ENCODE data around the gene DHRSX.
"Not testable (repeated sequence)": the region's sequence is repeated elsewhere in the genome, so short reads cannot be mapped to it uniquely, and the experiment has no call there.

The DHRSX gene

DNA sequence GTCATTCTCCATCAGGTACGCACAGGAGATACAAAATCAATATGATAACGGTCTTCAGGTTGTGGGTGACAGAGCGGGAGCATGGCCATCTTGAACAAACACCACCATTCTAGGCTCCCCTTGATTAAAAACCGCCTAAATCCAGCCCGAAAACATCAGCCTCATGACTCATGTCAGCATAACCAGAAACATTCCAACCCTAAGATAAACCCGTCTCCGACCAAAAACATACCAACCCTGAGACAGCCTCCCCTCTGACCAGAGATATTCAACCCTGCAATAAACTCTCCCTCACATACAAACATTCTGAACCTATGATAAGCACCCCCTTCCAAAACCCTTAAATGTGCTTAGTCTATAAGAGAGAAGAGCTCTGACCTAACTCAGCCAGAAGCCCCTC lies 157.9 kb downstream of the DHRSX start:
- no peak for DNase-seq

DNA sequence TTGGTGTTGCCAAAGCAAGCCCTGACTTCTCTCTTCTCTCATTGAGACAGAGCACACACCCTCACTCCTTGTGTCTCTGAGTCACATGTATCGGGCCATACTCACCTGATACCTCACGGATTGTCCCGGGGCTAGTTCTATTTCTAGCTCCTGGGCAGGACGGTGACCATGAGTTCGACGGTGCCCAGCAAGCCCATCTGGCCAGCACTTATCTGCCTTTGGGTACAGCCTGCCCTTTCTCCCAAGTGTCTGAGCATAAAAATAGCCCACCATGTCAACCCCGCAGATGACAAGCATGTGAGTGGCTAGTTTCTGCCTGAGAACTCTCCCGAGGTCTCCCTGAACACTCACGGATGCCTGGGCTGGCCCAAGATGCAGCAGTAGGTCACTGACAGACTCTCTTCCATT lies 158.5 kb downstream of the DHRSX start:
- no peak for DNase-seq

DNA sequence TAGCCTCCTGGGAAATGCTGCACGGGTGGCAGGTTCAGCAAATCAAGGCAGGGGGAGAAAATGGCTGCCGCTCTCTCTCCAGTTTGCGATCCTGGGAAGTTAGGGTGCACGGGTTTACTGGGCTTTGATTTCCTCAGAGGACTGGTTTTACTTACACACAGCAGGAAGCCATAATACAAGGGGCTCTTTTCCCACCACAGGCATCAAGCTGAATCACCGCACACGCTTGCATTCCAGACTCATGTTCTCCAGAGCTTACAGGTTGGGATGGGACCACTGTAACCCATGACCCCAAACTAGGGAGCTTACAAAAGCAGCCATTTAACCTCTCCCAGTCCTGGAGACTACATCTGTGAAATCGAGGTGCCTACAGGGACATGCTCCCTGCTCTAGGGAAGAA lies 159.8 kb downstream of the DHRSX start:
- DNase-seq, result no peak

DNA sequence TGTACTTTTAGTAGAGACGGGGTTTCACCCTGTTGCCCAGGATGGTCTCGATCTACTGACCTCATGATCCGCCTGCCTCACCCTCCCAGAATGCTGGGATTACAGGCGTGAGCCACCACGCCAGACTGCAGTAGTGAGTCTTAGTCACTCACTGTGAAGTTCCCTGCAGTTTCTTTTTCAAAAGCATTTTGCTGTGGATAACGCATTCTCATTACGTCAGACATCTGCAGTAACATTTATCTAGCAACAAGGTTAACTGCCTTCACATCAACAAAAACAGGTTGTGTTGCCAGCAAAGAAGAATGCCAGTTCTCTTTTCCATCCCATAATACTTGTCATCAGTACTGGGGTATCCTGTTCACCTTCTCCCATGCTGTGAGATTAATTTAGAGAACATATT lies 164.6 kb downstream of the DHRSX start:
- no peak for DNase-seq

- DNase-seq, result no peak
These were observed 166.5 kb downstream of the DHRSX start for GRCh38 chrX:2334237-2334636.

- DNase-seq, result no peak
These were observed 168.5 kb downstream of the DHRSX start for GRCh38 chrX:2332252-2332651.

DNA sequence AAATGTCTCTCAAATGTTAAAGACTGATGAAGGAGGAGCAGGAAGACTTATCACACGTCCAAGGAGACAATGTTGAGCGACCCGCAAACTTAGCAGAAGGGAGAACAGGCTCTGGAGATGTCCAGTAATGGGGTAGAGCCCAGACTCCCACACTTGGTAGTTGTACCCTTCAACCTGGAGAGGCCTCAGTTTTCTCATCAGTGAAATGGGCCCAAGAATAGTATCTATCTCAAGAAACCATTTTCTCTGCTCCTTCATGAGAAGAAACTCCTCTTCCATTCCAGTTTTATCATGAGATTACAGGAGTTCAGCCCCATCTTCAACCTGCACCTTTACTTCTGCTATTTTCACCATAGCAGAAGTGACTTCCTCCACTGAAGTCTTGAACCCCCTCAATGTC lies 169.9 kb downstream of the DHRSX start:
- no peak for DNase-seq

DNA sequence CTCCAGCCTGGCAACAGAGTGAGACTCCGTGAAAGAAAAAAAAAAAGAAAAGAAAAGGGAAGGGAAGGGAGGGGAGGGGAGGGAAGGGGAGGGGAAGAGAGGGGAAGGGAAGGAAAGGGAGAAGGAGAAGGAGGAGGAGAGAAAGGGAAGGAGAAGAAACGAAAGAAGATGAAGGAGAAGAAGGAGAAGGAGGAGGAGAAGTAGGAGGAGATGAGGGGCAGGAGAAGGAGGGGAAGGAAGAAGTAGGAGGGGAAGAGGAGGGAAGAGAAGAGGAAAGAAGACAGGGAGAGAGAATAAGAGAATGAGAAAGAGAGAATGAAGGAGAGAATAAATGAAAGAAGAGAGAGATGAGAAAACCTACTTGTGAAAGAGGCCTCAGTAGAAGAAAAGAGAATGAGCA lies 170.3 kb downstream of the DHRSX start:
- no peak for DNase-seq

GRCh38 chrX:2327423-2327822 lies 173.4 kb downstream of the DHRSX start:
- DNase-seq, result no peak

DNA sequence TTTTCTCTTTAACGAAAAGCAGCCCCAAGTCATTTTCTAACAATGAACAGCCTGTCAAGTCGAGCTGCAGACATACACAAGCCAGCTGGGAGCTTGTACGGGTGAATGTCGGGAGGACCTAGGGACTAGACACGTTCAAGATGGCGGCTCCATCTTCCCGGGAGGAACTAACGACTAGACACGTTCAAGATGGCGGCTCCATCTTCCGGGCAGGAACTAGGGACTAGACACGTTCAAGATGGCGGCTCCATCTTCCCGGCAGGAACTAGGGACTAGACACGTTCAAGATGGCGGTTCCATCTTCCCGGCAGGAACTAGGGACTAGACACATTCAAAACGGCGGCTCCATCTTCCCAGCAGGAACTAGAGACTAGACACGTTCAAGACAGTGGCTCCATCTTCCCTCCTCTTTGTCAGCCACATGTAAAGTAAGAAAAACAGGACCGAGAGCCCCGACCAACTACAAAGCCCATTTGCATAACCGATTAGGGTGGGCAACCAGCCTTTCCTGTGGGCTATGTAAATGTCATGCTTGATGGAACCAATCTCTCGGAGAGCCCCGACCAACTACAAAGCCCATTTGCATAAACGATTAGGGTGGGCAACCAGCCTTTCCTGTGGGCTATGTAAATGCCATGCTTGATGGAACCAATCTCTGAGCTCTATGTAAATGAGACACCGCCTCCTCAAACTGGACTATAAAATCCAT lies 175.5 kb downstream of the DHRSX start:
- DNase-seq, result no peak

DNA sequence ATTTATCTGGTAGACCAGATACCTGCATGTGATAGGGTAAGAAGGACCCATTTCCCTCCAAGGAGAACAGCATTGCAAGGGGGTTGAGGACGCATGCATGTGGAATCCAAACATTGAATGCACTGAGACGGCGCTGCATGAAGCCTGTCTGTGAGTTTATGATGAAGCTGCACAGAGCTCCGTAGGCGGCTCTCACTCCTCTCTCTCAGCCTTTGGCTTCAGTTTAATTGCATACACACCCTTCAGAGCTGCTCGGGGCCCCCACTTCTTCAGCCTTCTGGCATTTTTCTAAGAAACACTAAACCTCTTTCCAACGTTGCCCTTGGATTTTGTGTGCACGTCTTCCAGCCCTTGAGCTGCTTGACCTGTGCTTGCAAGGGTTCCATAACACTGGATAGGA lies 176.6 kb downstream of the DHRSX start:
- DNase-seq, result no peak

DNA sequence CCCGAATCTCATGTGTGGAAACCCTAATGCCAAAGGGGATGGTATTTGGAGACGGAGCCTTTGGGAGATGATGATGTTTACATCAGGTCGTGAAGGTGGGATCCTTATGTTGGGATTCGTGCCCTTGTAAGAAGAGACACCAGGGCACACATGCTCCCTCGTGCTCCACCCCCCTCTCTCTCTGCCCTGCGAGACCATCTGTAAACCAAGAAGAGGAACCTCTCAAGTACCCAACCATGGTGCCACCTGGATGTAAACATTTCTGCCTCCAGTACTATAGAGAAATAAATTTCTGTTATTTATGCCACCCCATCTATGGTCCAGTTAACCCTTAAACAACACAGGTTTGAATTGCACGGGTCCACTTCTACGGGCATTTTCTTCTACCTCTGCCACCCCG lies 179.4 kb downstream of the DHRSX start:
- DNase-seq, result no peak

DNA sequence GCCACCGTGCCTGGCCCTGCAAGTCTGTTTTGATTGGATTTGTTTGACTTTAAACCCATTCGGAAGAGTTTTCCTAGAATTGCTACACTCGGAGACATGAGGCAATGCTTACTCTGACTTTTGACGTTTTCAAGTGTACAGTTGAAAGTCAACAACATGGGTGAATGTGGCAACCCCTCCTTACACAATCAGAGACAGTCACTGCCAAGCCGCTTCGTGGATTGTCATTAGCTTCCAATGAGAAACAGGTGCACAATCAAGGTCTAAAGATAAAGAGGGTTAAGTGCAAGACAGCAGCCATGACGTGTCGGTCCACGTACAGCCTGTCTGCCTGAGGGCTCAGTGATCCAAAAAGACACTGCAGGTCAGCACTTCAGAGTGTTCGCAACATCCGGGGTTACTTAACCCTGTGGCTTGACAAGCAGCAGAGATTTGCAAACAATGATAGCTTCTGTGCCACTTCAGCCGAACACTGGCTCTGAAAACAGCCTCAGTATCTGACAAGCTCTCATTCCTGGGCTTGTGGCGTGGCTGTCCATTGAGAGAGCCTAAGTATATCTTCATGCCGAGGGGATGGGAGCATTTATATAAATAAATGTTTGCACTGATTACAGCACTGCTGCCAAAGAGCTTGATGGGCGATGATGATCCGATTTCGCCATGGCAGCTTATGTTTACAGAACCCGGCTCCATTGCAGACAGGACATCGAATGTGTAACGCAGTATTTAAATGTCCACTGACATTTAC lies 180.0 kb downstream of the DHRSX start:
- no peak for DNase-seq

- no peak for DNase-seq
These were observed 180.7 kb downstream of the DHRSX start for GRCh38 chrX:2320089-2320488.

DNA sequence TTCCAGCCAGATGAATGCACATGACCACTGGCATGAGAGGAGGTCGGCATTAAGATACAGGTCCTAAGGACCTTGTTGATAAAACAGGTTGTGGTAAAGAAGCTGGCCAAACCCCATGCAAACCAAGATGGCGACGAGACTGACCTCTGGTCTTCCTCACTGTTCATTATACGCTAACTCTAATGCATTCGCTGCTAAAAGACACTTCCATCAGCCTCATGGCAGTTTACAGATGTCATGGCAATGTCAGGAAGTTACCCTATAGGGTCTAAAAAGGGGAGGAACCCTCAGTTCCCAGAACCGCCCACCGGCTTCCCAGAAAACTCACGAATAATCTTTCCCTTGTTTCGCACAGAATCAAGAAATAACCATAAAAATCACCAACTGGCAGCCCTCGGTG lies 182.4 kb downstream of the DHRSX start:
- DNase-seq, result no peak

- no peak for DNase-seq
These were observed 183.2 kb downstream of the DHRSX start for GRCh38 chrX:2317527-2318055.

DNA sequence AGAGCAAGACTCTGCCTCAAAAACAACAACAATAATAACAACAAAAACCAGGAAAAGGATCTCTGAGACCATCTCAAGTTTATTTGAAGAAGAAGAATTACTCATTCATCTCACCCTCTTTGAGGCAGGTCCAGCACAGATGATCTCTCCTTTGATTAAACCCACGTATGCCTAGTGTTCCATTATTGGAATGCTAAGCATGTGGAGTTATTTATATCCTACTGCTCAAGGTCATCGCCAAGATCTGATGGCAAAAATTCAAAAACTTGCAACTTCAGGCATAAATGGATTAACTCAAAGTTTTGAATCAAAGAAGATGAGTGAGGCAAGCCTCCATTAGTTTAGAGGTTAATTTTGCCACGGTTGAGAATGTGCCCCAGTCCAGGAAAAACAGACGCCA lies 184.2 kb downstream of the DHRSX start:
- no peak for DNase-seq

- no peak for DNase-seq
These were observed 185.3 kb downstream of the DHRSX start for GRCh38 chrX:2315434-2315833.

GRCh38 chrX:2314831-2315365 lies 185.9 kb downstream of the DHRSX start:
- no peak for DNase-seq

GRCh38 chrX:2313864-2314640 lies 186.7 kb downstream of the DHRSX start:
- no peak for DNase-seq

- not testable (repeated sequence) for DNase-seq
These were observed 188.7 kb downstream of the DHRSX start for GRCh38 chrX:2312061-2312591.

DNA sequence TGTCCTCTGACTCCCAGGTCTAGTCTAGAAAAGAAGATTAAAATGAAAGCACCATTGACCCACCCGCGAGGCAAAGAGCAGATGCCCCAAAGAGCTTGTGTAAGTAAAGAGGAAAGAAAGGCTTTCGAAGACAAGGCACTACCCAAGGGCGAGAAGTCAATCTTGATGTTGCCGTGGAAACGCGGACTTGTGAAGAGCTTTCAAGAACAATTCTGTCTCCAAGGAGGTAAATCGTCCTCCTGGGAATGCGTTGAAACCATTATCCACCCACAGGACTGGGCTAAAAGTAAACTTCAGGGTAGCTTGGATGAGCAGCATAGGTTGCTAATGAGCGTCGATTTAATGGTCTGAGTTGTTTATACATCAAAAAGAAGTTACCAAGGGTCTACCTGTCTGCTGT lies 189.3 kb downstream of the DHRSX start:
- no peak for DNase-seq

DNA sequence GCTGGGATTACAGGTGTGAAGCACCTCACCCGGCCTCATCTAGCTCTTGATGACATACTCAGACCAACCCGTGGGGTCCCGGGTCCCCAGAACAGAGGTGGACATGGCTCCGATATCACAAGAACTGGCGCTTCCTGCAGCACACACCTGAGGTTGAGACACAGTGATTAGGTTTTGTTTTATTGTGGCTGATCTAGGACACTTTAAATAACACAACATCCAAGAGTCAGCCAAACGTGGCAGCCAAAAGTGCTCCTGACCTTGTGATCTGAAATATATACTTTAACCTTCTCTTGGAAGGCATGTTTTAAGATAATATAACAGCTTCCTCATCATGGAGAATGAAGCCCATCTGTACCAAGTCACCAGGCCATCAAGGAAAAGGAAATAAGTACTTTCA lies 198.9 kb downstream of the DHRSX start:
- no peak for DNase-seq

Measured in stimulated activated CD8-positive, alpha-beta memory T cell treated with anti-CD3 and anti-CD28 coated beads, Interleukin-4, amount 100 ng/mL, for 48 hours (primary cell).